SJCRH30 (cell line): ENCODE data around the gene SPHK2. TPM values are rescaled to one million over a fixed set of nuclear protein-coding genes. Genes with fewer than 3 reads are reported as not detected.

ENCODE experiments used
- DNase-seq, 2 experiments: peaks; one replicate each; pipeline ENCODE4 v3.0.0-alpha.2; 2015 to 2020
- H3K27ac ChIP-seq: fragments of 250-450 bp; sonication (Bioruptor Pico); 2 replicates; pipeline ENCODE4 v1.5.1; 2020; ENCODE audit warnings: mild to moderate bottlenecking, moderate library complexity
- H3K27me3 ChIP-seq: fragments of 250-450 bp; sonication (Bioruptor Pico); 2 replicates; pipeline ENCODE4 v1.5.1; 2020; ENCODE audit warnings: mild to moderate bottlenecking, moderate library complexity
- H3K36me3 ChIP-seq: fragments of 250-450 bp; sonication (Bioruptor Pico); 2 replicates; pipeline ENCODE4 v1.5.1; 2020; ENCODE audit warnings: mild to moderate bottlenecking, moderate library complexity
- H3K4me1 ChIP-seq: fragments of 250-450 bp; sonication (Bioruptor Pico); 2 replicates; pipeline ENCODE4 v1.5.1; 2020; ENCODE audit warnings: mild to moderate bottlenecking, moderate library complexity
- H3K4me3 ChIP-seq: fragments of 250-450 bp; sonication (Bioruptor Pico); 2 replicates; pipeline ENCODE4 v1.5.1; 2020; ENCODE audit warnings: mild to moderate bottlenecking, moderate library complexity
- H3K9me3 ChIP-seq: fragments of 250-450 bp; sonication (Bioruptor Pico); replicated peaks from 2 replicates; pipeline ENCODE4 v1.5.1; 2020; ENCODE audit warnings: mild to moderate bottlenecking, moderate library complexity
- total RNA-seq: library from RNA; depleted of rRNA; stranded (reverse); fragments of >200 nt; shearing (Covaris generic); gene quantifications from 2 replicates; pipeline ENCODE4 v1.2.3, GENCODE V29; 2014

Gene SPHK2
- total RNA-seq, 1 experiment from 2014 or later: 17.4 TPM

DNA sequence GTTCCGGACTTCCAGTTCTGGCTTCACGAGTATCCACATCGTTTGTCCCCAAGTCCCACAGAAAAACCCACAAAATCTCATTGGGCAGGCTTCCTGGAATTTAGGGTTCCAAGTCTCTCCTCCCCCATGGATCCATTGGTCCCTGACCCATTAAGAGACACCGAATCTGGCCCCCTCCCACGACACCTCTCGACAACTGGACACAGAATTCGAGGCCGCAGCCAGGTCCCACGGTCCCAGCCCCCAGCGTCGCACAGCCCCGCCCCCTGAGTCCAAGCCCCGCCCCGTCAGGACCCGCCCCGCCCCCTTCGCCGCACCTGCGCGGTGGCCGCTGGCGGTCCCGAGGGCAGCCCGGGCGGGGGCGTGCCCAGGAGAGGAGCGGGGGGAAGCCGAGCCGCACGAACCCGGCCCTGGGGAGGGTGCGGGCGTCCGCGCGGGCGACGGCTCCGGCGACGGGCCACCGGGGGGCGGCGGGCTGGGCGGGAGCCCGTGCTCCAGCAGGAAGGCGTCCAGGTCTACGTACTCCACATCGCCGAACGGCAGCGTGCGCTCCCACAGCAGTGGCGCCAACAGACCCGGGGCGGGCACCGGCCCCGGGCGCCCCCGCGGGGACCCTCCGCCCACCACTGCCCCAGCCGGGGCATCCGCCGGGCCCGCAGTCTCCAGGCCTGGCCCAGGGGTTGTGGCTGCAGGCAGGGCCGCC, 16.1 kb downstream of the SPHK2 start:
- Histone ChIP-seq H3K27ac (peak overlapping the region; percentile 58), H3K36me3 (no peaks in the 10 kb centered on the region), H3K4me3 (peak overlapping the region; percentile 50), H3K4me1 (peaks cover 26% of the 10 kb centered on the region), H3K27me3 (no peaks in the 10 kb centered on the region), H3K9me3 (no peaks in the 10 kb centered on the region)
- peak; percentile 44 to 75 for DNase-seq

DNA sequence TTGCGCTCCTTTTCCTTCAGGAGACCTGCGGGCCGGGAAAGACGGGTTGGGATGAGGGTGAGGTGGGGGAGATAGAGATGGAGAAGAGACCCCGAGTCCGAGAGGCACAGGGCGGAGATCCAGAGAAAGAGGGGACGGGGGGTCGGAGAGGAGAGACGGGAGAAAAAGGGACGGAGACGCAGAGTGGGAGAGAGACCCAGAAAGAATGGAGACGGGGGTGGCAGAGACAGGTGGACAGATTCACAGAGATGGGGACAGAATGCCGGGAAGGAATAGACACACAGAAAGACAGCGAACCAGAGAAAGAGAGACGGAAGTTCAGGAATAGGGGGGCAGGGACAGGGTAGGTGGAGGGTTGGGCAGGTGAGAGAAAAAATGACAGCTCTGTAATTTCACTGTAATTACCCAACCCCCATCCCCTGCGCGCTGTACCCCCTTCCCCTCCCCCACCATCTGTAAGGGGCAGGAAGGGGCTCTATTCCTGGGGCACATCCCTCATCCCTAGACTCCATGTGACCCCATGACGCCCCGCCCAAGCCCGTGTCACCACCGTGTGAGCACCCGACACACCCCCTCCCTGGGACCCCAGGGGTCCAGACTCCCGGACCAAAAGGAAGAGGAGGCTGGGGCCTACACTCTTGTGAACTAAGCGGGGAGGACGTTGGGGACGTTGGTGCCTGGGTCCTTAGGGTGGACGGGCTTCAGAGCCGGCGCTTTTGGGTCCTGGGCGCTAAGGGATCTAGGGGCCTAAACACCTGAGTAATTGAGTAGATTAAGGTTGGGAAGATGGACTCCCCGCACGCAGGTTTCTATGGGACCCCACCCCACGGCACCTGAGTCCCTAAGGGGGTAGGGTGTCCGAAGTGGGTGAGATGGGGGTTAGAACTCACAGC, 16.9 kb downstream of the SPHK2 start:
- H3K9me3 ChIP-seq: no peaks in the 10 kb centered on the region
- H3K27me3 ChIP-seq: no peaks in the 10 kb centered on the region
- no peak for DNase-seq
- peak overlapping the region; percentile 57 for H3K4me3 ChIP-seq
- H3K27ac ChIP-seq: no peak overlapping the region
- H3K36me3 ChIP-seq: no peaks in the 10 kb centered on the region
- peaks cover 26% of the 10 kb centered on the region for H3K4me1 ChIP-seq

DNA sequence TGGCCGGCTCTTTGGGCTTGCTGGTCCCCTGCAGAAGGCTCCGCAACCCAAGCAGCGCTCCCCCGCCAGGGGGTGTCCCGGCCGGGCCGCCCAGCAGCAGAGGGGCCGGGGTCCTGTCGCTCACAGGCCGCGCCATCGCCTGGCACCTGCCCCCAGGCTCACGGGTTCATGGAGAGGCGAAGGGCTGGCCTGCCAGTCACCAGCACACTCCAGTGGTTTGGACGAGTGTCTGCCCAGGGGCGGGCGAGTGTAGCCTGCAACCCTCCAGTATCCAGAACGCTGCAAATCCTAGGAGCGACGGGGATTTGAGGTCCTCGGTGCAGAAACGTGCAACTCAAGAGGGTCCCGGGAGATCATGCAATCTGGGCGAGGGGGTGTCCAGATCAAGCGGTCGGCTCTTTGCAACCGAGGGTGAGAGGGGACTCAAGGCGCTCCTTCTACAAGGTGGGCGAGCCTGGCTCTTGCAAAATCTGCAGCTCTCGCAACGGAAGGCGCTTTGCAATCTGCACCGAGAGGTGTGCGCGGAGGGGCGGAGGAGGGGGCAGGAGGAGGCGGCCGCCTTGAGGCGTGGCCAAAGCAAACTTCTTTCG, 17.6 kb downstream of the SPHK2 start, which contains the start of gene DBP:
TSS of gene DBP (minus strand) at position 521 of the 590 bp plus-strand sequence. CDS start at position 136, 385 bp downstream.
- Histone ChIP-seq H3K4me3 (peak within 1 kb of the TSS; percentile 57), H3K36me3 (no peaks in the 10 kb centered on the region), H3K27me3 (no peaks in the 10 kb centered on the region), H3K27ac (peak within 1 kb of the TSS; percentile 88), H3K4me1 (peaks cover 26% of the 10 kb centered on the region), H3K9me3 (no peaks in the 10 kb centered on the region)
- no peak for DNase-seq

DNA sequence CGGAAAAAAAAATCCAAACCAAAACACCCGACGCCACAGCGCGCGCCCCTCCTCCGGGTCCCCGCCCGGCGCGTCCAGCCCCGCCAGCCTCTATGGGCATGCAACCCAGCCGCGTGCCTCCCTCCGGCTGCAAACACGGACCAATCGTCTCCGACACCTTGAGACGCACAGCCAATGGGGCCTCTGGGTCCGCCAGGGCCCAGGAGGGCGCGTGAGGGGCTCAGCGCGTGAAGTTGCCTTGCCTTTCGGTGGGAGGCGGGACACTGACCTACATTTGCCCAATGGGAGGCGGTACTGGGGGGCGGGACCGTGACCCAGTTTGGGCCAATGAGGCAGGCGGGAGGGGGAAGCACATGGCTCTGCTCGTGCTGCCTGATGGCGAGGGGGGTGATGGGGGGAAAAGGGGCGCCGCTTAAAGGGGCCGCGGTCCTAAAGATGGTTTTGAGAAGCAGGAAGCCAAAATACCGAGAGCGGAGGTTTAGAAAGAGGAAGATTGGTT, 18.2 kb downstream of the SPHK2 start:
- H3K4me1 ChIP-seq: peaks cover 26% of the 10 kb centered on the region
- peak overlapping the region; percentile 57 for H3K4me3 ChIP-seq
- H3K27me3 ChIP-seq: no peaks in the 10 kb centered on the region
- peak; percentile 99 to 100 for DNase-seq
- H3K9me3 ChIP-seq: no peaks in the 10 kb centered on the region
- no peaks in the 10 kb centered on the region for H3K36me3 ChIP-seq
- peak overlapping the region; percentile 88 for H3K27ac ChIP-seq

DNA sequence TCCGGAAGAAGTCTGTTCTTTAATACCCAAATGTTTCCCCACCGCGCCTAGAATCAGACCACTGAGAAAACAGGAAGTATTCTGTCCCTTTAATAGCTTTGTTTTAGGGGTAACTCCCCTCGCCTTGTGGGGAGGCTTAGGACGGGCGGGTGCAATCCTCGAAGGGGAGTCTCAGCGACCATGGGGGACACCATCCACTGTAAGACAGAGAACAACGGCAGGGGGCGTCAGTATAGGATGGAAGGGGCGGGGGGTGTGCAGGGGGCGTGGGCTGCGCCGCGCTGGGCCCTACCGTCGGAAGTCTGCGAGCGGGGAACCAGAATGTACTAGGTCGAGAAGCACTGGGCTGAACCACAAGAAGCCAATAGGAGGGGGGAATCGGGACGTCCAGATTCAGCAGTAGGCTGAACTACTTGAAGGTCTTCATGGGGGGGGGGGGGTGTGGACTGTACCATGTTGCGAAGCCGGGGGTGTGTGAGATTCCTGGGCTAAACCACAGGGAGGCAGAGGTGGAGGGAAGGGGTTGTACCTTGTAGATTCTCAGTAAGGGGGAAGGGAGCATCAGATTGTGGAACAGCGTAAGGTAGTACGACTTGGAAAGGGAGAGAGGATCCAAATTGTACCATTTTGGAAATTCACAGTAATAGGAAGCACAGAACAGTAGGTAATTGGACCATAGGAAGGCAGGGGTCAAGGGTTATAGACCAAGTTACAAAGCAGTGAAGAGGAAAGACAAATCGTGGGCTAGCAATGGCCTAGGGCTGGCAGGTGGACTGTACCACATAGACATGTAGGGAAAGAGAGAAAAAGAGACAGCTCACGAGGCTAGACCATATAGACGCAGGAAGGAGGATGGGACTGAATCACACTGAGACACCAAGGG, 18.9 kb downstream of the SPHK2 start:
- Histone ChIP-seq H3K36me3 (no peaks in the 10 kb centered on the region), H3K4me3 (peak overlapping the region; percentile 57), H3K27ac (peak overlapping the region; percentile 88), H3K9me3 (no peaks in the 10 kb centered on the region), H3K27me3 (no peaks in the 10 kb centered on the region), H3K4me1 (peaks cover 24% of the 10 kb centered on the region)
- DNase-seq: peak; percentile 91 to 94

DNA sequence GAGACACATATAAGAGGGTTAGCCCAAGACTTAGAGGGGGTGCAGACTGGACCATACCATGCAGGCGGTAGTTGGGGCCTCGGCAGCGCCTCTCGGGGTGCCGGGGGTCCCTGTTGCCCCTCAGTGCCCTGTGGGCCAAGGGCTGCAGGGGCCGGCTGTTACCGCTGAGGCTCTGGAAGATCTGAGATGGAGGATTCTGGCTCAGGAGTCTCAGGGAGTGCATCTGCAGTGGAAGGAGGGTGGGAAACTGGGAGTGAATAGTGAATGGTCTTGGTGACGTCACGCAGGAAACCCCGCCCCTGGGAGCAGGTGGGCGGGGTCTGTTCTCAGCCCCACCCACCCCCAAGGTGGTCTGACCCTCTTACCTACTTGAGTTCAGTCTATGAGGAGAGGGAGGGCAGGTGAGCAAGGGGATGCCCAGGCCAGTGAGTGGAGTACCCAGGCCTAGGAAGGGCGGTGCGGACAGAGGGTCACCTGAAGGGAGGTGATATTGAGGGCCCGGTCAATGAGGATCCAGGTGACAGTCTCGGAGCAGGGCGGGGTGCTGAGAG, 19.6 kb downstream of the SPHK2 start:
- H3K27me3 ChIP-seq: no peaks in the 10 kb centered on the region
- H3K4me3 ChIP-seq: peak overlapping the region; percentile 57; the same call in 1 of the 2 replicates
- H3K36me3 ChIP-seq: no peaks in the 10 kb centered on the region
- H3K27ac ChIP-seq: no peak overlapping the region
- no peaks in the 10 kb centered on the region for H3K9me3 ChIP-seq
- DNase-seq: no peak
- peaks cover 17% of the 10 kb centered on the region for H3K4me1 ChIP-seq

DNA sequence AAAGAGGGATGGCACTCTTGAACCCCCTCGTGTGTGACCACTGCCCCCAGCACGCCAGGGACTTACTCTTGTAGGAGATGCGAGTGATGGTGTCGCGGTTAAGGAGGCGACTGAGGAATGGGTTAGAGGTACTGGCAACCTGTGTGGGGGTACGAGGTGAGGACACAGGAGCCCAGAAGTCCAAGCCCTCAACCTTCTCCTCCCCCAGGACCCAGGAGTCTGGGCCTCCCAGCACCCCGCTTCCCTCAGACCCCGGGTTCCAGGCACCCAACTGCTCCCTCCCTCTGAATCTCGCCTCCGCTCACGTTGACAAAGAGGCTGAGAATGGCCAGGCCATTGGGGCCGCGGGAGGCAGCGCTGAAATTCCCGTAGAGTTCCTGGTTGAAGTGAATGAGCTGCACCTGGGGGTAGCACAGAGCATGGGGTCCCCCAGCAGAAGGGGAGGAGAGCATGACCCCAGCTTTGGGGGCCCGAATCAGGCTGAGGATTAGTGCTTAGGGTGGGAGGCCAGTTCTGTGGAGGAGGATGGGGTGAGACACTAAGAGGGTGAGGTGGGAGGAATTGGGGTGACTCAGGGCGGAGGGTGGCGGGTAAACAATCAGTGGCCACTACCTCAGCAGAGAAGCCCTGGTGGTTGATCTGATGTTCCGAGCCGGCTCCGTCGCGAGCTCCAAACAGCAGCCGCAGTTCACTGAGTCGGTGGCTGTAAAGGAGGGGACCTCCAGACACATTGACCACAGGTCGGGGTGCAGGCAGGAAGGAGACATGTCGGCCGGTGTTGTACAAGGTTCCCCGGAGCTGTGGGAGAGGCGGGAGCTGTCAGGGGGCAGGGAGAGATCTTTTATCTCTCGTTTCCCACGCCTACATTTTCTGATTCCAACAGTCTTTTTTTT, 20.4 kb downstream of the SPHK2 start:
- H3K4me1 ChIP-seq: peaks cover 12% of the 10 kb centered on the region
- H3K9me3 ChIP-seq: no peaks in the 10 kb centered on the region
- H3K4me3 ChIP-seq: no peak overlapping the region
- no peak overlapping the region for H3K27ac ChIP-seq
- no peak for DNase-seq
- no peaks in the 10 kb centered on the region for H3K36me3 ChIP-seq
- H3K27me3 ChIP-seq: no peaks in the 10 kb centered on the region

DNA sequence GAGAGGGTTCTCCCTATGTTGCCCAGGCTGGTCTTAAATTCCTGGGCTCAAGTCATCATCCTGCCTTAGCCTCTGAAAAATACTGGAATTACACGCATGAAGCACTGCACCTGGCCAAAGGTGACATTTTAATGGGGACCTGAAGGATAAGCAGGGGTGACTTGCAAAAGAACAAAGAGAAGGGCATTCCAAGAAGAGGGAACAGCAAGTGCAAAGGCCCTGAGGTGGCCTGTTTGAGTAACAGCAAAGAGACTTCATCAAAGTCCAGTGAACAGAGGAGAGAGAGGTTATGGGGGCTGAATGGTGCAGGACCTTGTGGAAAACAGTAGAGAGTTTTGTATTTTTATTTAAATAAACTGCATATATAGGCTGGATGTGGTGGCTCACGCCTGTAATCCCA, 22.5 kb downstream of the SPHK2 start:
- Histone ChIP-seq H3K4me3 (no peak overlapping the region), H3K36me3 (no peaks in the 10 kb centered on the region), H3K4me1 (peaks cover 12% of the 10 kb centered on the region), H3K9me3 (no peaks in the 10 kb centered on the region), H3K27ac (no peak overlapping the region), H3K27me3 (no peaks in the 10 kb centered on the region)
- no peak for DNase-seq

DNA sequence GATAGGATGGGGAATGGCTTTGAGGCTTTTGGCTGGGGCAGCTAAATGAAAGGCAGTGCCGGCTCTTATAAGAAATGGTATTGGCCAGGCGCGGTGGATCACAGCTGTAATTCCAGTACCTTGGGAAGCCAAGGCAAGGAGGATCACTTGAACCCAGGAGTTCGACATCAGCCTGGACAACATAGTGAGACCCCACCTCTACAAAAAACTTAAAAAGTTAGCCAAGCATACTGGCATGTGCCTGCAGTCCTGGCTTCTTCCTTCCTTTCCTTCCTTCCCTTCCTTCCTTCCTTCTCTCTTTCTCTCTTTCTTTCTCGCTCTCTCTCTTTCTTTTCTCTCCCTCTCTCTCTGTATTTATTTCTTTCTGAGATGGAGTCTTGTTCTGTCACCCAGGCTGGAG, 23.6 kb downstream of the SPHK2 start:
- H3K9me3 ChIP-seq: no peaks in the 10 kb centered on the region
- H3K27me3 ChIP-seq: no peaks in the 10 kb centered on the region
- H3K27ac ChIP-seq: no peak overlapping the region
- no peaks in the 10 kb centered on the region for H3K36me3 ChIP-seq
- no peak for DNase-seq
- H3K4me1 ChIP-seq: peaks cover 12% of the 10 kb centered on the region
- H3K4me3 ChIP-seq: no peak overlapping the region

DNA sequence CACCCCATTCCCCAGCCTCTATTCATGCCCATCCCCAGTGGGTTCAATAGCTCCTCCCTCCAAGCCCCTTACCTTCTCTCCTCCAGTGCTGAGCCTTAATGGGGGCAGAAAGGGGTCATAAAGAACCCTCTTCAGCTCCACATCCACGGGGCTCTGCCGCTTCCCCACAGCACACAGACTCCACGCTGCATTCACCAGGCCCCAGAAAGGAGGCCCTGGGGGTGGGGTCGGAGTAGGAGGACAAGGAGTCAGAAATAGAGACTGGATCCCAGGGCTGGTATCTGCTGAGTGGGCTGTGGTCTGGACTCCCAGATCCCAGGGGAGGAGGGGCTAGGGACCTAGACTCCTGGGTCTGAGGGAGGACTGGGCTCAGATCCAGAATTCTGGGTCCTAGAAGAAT, 25.0 kb downstream of the SPHK2 start:
- no peaks in the 10 kb centered on the region for H3K9me3 ChIP-seq
- H3K27ac ChIP-seq: no peak overlapping the region
- no peak overlapping the region for H3K4me3 ChIP-seq
- no peak for DNase-seq
- H3K27me3 ChIP-seq: no peaks in the 10 kb centered on the region
- H3K36me3 ChIP-seq: no peaks in the 10 kb centered on the region
- peaks cover 13% of the 10 kb centered on the region for H3K4me1 ChIP-seq

DNA sequence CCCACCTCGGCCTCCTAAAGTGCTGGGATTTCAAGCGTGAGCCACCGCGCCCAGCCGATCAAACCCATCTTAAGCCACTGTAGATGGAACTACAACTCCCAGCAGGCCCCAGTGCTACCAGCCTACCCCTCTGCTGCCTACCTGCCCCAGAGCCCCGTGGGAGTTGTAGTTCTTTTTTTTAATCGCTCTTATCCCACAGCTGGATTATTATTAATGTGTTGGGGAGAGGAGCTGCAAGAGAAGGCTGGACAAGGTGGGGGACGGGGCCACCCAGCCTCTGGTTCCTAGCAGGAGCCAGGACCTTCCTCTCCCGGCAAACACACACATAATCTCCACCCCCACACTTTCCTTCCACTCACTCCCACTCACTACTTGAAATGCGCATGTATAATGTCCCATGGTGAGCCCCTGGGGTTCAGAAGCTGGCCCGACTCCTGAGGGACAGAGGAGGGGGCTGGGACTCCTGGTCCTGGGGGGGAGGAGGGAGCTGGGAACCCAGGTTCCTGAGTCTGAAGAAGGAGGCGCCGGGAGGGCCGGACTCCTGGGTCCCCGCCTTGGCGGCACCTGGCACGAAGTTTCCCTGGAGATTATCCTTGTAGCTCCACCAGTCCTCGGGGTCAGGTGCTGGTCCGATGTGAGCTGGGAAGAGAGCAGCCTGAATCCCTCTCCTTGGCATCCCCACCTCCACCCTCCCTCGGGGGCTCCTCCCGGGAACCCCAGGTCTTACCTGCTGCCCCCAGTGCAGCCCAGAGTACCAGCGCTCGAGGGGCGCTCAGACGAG, 25.7 kb downstream of the SPHK2 start:
- Histone ChIP-seq H3K9me3 (no peaks in the 10 kb centered on the region), H3K4me1 (peaks cover 18% of the 10 kb centered on the region), H3K27ac (no peak overlapping the region), H3K27me3 (no peaks in the 10 kb centered on the region), H3K4me3 (peak overlapping the region; percentile 55), H3K36me3 (no peaks in the 10 kb centered on the region)
- DNase-seq: peak; percentile 81 to 89

DNA sequence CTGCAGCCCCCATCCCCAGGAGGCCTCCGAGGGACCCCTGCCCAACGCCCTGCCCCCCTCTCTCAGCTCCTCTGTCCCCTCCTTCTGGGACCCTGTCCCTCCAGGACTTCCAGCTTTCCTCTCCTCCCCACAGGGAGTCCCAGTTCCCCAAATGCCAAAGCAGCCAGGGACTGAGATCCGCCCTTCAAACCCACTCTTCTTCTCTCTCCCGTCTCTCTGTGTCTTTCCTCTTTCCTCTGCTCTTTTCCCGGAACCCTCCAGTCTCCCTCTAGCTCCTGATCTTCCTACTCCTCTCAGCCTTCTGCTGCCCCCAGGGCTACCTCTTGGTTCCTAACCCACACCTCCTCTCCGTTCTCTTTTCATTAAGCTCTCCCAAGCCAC, 26.3 kb downstream of the SPHK2 start:
- no peaks in the 10 kb centered on the region for H3K36me3 ChIP-seq
- peak overlapping the region; percentile 55 for H3K4me3 ChIP-seq
- no peaks in the 10 kb centered on the region for H3K9me3 ChIP-seq
- no peak overlapping the region; the same call in 1 of the 2 replicates for H3K27ac ChIP-seq
- H3K4me1 ChIP-seq: peaks cover 18% of the 10 kb centered on the region
- peak in 1 of 2 experiments; percentile 62 for DNase-seq
- H3K27me3 ChIP-seq: no peaks in the 10 kb centered on the region
